T-helper 2 cell treated with Interferon-gamma antibody and Interleukin-4, amounts not matched to agents 100 ng/mL and 5 ng/mL, for 36 hours (primary cell): ENCODE measurements around the gene PITRM1. TPM values are rescaled to one million over a fixed set of nuclear protein-coding genes. Genes with fewer than 3 reads are reported as not detected.
"Not testable (repeated sequence)": the region's sequence is repeated elsewhere in the genome, so short reads cannot be mapped to it uniquely, and the experiment has no call there.

ENCODE experiments used
- intact Hi-C: fragments of 100-400 bp; cut with micrococcal nuclease; formaldehyde crosslinking; loops from one replicate; pipeline ENCODE4 v1.15.1; 2023
- total RNA-seq: library from RNA; stranded (reverse); gene quantifications from 2 replicates; pipeline ENCODE4 v1.2.3, GENCODE V29; 2022

PITRM1 gene
- total RNA-seq, 1 donor from 2014 or later, result 53.2 TPM

DNA sequence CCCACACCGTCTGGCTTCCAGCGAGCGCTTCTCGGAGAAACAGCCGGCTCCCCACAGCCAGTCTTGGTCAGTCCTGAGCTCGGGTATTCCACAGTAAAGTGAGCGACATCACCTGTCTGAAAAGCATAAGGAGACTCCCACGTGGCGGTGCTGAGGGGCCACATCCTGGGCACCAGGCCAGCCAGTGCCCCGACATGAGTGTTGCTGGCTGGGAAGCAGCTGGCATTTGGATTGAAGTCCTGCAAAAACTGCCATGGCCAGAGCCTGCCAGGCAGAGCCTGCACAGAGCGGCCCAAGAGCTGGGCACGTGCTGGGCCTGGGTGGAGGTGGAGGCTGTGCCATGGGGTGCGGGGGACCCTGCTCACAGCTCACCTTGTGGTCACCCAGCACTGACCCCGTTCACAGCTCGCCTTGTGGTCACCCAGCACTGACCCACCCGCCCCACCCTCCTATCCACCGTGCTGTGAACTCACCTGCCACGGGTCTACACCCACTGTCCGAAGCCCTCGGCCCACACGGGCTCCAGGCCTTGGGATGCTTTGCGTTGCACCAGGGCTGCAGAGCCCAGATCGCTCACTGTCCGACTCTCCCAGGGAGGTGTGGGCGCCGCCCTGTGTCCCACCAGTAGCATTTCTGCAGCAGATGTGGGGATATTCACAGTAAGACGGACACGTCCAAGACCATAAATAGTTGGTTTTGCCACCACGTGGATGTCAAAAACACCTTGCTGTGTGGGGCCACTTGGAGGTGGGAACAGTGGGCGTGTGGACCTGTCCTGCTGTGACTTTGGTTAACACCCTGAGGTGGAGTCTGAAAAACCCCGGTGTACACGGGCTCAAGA, 48.8 kb downstream of the PITRM1 start:
- intact Hi-C loops, result no loop called here

DNA sequence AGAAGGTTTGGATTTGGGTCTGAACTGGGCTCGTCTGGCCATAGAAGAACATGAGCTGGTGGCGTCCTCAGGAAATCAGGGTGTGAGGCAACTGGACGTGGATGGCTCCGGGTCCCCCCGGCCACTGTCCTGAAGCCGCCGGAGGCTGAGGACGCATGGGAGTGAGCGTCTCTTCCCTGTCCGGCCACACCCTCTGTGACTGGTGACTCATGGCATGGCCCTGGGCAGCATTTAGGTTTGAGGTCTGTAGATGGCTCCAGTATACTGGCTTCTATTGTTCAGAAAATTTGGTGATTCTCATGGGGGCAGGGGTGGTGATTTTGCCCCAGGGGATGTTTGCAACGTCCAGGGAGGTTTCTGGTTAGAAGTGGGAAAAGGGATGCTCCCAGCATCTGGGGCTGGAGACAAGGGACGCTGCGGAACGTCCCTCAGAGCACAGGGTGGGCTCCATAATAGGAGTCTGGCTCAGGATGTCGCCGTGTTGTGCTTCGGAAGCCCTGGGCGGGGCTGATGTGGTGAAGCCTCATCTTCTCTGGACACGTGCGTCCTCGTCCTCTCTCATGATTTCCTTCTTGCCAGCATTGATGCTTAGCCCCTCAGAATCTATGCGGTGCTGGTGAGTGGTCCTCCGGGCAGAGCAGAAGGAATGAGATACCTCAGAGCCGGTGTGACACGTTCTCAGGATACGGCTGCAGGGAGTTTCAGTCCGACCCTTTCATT, 49.9 kb downstream of the PITRM1 start:
- intact Hi-C loops, result no loop called here

DNA sequence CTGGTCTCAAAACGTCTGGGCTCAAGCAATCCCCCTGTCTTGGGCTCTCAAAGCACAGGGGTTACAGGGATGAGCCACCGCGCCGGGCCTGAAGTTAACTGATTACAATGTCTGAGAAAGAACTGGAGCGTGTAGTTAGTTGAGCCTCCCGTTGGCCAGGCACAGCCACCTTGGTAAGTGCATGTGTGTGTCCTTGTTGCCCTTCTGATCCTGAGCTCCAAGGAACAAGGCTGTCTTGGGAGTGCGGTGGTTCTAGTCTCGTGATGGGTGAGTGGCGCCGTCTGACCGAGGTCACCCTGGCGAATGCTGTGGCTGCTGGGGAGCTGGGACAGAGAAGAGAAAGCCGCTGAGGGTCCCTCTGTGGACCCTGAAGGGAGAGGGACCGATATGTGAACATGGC, 50.5 kb downstream of the PITRM1 start:
- intact Hi-C loops, result no loop called here

DNA sequence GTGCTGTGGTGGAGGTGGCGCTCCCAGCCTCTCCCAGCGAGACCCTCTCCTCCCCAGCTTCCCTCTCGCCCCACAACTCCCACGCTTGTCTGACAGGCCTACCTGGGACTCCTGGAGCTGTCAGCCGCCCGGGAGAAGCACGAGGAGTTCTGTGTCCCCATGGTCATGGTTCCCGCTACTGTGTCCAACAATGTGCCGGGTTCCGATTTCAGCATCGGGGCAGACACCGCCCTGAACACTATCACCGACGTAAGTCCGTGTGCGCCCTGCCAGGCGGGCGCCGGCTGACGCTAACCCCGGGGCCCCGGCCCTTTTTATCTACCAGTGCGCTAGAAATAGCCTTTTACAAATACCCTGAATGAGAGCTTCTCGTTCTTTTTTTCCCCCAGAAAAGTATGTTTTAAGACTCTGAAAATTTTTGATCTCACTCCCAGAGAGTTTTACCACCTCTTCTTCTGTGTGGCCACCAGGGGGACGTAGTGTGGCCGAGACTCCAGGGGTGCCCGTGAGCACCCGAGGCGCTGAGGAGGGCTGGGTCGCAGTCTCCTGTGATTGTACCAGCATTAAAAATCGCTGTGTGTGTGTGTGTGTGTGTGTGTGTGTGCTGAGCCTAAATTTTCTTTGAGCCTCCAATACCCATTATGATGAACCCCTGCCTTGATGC, 52.7 kb downstream of the PITRM1 start:
- intact Hi-C loops, result no loop called here

DNA sequence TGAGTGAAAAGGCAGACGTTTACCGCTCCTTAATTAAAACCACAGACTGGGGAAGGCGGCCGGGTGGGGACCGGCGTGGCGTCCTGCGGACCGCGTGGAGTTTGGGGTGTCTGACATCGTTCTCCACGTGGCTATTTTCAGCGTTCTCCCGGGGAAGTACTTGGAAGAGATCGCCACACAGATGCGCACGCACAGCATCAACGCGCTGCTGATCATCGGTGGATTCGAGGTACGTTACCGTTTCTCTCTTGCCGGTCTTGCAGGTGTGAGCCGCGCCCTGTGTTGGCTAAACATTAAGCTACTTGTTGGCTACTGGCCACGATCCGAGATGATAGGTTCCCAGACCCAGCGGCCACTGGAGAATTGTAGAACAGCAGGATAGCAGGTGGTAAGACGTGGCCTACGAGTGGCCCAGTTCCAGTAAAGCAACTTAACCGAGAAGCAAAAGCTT, 53.9 kb downstream of the PITRM1 start:
- intact Hi-C loops, result no loop called here

DNA sequence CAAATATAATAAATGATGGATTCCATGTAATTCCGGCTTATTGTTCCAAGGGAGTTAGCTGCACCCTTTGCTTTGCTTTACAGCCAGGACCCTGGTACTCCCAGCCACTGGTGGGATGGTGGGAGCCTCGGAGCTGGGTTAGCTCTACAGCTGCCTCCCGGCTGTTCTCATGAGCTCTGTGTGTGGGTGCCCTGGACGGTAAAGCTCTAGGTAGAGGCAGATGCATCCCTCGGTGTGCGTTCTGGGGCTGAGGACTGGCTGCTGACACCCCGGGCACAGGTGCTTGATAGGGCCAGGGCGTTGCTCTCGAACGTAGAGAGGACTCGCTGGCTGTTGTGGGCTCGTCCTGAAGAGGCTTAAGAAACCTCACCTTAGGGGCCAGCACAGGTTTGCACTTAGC, 55.1 kb downstream of the PITRM1 start:
- intact Hi-C loops, result no loop called here

DNA sequence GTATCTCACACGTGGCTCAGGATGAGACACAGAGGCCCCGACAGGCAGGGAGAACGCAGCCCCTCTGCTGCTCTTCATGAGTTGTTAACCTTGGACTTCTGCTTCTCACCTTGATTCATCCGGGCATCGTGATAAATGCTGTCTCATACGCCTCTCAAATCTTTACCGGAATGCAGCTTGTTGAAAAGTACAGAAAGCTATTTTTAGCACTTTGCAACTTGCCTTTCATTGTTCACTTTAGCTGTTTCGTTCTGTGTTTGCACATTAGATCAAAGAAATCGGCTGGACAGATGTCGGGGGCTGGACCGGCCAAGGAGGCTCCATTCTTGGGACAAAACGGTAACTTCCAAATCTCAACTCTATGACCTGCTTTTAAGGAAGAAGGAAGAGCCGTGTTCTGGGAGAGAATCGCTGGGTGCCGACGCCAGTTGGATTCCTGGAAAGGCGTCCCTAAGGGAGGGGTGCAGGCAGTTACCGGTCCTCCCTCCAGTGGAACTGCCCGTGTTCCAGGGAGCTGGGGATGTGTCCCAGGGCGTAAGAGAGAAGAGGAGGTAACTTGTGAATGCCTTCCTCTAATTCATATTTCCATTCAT, 56.0 kb downstream of the PITRM1 start:
- intact Hi-C loops, result no loop called here

DNA sequence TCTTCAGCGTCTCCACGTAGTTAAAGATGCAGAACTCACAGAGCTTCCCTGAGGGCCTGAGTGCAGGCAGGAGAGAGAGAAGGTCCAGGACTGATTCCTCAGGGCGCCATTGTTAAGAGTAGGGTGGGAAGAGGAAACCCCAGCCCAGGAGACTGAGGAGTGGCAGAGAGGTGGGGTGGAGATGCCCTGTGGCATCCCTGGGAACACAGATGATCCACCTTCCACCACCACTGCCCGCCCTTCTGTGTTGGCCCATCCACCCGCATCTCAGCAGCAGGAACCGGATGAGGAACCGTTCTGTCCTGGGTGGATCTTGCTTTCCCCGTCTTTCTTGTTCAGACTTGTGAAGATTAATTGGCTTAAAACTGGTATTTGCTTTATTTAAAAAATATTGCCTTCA, 56.9 kb downstream of the PITRM1 start:
- intact Hi-C loops, result no loop called here

DNA sequence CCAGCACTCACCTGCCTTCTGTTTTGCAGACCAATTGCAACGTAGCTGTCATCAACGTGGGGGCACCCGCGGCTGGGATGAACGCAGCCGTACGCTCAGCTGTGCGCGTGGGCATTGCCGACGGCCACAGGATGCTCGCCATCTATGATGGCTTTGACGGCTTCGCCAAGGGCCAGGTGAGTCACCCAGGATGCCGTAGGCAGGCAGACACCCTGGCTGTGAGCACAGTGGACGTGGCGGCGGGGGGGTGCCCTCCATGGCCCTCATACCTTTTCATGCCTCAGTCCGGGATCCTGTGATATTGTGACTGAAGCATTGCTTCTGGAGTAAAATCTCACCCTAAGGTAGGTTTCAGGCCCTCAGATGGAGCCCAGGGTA, 59.2 kb downstream of the PITRM1 start:
- intact Hi-C loops, result no loop called here

DNA sequence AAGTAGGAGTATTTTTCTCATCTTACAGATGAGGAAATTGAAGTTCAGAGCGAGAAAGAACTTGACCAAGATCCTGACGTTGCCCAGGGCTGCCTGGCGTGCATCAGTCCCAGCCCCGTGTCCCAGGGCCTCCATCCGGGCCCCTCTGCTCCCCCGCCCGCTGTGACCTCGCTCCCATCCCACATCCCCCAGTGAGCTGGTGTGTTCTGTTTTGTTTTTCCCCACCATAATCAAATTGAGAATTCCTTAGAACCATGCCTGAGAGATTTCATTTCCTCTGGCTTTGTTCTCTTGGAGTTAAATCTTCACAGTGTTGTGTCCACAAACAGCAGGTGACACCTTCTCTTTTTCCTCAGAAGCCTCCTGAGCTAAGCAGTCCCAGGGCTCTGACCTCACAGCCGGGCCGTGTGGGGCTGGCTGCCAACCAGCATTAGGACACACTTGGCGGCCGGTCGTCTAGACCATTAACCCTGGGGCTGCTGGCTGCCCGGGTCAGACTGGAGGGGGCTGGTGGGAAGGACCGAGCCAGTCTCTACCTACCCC, 60.9 kb downstream of the PITRM1 start:
- intact Hi-C loops, result no loop called here

DNA sequence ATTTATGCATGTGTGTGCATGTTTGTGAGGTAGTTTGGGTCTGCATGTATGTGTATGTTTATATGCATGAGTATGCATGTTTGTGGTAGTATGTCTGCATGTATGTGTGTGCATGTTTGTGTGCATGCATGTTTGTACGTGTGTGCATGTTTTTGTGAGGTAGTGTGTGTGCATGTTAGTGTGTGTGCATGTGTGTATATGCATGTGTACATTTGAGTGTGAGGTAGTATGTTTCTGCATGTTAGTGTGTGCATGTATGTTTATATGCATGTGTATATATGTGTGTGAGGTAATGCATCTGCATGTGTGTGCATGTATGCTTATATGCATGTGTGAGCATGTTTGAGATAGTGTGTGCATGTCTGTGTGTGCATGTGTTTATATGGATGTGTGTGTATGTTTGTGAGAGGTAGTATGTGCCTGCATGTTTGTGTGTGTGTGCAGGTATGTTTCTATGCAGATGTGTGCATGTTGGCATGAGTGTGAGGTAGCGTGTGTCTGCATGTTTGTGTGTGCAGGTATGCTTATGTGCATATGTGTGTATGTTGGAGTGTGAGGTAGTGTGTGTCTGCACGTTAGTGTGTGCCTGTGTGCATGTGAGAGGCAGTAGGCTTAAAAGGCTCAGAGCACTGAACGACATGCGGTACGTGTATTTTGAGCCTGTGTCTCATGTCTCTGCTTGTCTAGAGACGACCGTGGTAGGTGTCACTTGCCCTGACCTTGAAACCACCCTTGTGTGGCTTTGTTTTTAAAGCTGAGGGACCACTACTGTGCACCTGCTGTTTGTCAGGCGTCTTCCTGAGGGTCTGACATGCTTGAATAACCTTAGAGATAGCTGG, 61.6 kb downstream of the PITRM1 start:
- intact Hi-C loops, result no loop called here

DNA sequence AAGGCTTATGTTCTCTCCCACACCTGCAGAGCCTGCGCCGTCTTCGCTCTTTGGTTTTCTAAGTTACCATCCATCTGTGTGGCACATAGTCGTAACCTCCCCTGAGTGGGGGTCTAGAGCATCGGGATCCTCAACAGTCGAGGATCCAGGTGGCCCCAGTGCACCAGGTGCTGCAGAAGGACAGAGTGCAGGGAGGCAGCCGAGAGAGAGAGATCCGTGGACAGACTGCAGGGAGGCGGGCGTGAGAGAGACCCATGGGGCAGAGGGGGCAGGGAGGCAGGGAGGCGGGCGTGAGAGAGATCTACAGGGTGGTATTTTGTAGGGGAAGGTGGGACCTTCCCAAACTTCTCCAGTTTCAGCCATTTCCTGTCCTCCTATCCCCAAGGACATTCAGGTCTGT, 62.9 kb downstream of the PITRM1 start:
- intact Hi-C loops, result no loop called here

DNA sequence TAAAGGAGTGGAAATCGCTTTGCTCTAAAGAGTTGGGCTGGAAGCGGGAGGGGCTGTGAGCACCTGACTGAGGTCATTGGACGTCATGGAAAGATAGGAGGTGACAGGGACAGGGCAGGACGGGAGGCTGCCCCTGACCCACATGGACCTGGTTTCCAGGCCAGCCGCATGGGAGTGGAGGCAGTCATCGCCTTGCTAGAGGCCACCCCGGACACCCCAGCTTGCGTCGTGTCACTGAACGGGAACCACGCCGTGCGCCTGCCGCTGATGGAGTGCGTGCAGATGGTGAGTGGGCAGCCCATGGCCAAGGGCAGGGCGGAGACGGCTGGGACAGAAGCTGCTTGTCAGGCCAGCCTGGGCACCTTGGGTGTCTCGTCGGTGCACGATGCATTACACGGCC, 63.4 kb downstream of the PITRM1 start:
- intact Hi-C loops, result no loop called here

DNA sequence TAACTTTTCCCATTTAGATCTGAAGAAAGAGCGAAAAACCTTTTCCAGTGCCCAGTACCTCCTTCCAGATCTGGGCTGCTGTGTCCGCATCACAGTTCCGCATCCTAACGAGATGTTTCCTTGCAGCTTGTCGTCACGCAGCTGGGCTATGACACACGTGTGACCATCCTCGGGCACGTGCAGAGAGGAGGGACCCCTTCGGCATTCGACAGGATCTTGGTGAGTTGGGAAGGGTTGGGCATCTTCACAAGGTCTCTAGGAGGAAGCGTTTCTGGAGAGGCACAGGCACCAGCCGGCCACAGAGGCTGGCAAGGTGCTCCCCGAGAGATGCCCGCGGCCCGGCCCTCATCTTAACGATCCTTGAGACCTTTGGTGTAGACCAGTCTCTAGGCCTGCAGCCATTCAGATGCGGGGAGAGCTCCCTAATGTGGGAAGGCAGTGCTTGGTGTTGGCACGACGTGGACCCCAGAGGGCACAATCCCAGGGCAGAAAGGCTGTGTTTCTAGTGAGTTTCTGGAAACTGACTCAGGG, 63.9 kb downstream of the PITRM1 start:
- intact Hi-C loops, result no loop called here

DNA sequence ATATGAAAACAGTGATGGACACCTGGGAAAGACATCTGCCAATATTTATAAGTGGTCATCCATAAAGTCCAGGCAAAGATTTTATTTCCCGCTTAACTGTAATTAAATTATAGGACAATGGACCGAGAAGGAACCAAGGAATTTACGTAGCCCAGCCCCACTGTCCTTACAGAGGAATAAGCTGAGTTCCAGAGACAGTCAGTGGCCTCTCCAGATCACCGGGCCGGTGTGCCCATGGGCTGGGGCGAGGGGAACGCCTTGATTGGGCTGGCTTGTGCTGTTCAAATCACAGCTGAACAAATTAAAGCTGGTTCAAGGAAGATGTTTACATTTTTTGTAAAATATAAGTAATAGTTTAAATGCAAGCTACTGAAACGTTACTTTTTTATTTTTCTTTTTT, 64.5 kb downstream of the PITRM1 start:
- intact Hi-C loops, result no loop called here

DNA sequence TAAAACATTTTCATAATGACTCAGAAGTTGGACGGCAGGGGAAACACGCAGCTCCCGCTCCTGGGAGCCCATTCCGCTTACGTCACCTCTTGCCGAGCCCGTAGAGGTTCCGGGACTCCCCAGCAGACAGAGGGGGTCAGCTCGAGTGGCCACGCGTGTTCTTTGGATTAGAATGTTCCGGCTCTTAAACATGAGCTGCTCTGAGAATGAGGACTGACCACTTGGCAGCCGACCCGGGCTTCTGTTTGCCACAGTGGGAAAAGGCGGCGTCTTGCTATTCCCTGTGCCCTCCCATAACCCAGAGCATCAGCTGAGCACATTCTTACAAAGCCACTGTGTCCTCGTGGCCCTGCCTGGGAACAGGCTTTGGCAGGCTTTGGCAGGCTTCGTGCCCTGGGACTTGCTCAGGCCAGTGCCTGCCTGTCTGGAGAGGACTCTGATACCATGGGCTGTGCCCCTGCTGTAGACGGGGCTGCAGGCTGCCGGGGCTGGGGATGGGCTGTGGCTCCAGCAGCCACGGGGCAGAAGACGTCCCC, 65.1 kb downstream of the PITRM1 start:
- intact Hi-C loops, result no loop called here

DNA sequence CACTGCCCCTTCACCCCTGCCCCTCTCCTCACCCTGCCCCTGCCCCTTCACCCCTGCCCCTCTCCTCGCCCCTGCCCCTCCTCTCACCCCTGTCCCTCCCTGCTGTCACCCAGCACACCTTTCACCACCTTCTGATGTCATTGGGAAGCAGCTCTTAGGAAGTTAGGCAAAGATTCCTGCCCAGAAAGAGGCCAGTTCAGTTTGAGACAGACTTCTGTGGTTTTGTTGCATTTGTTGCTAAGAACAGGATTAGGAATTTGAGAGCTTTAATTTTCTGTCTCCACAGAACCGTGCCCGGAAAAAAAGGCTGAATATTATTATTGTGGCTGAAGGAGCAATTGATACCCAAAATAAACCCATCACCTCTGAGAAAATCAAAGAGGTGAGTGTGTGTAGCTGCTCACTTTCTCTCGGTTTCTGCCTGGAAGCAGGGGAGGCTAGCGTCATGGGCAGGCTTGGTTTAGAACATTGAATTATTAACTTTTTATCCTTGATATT, 65.6 kb downstream of the PITRM1 start:
- intact Hi-C loops, result no loop called here

DNA sequence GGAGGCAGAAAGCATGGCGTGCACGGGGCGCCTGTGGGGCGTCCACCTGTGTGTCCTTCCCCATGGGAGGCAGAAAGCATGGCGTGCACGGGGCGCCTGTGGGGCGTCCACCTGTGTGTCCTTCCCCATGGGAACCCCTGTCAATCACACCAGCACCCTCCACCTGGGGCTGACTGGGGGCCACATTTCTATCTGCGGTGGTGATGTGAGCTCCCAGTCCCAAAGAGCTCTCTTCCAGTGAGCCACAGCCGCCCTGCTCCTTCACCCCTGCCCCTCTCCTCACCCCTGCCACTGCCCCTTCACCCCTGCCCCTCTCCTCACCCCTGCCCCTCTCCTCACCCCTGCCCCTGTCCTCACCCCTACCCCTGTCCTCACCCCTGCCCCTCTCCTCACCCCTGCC, 66.3 kb downstream of the PITRM1 start:
- intact Hi-C loops, result not testable (repeated sequence)

DNA sequence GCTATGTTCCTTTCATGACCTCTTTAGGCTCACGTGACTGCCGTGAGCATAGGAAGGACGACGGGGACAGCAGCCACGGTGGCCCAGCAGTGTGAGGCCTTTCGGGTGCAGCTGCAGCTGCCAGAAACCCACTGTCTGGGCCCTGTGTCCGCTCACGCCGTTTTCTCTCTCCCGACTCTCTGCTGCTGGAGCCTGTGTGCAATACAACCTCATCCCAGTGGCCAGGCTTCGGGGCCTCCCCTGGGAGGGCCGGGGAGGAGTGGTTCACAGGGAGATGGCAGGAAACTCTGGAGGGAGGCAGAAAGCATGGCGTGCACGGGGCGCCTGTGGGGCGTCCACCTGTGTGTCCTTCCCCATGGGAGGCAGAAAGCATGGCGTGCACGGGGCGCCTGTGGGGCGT, 66.7 kb downstream of the PITRM1 start:
- intact Hi-C loops, result no loop called here

DNA sequence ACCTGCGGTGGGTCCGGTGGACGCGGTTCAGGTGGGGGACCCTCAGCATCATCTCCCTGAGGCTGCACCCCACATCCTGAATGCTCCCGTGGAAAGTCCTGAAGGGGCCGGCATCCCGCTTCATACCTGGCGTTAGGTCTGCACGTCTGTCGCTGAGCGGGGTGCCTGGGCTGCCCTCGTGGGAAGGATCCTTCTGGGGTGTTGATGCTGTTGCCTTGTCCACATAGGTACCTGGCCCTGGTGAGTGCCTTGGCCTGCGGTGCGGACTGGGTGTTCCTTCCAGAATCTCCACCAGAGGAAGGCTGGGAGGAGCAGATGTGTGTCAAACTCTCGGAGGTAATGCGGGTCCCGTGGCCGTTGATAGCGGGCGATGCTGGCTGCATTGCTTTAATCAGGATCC, 67.4 kb downstream of the PITRM1 start:
- intact Hi-C loops, result no loop called here
